Heart right ventricle (tissue), 16 donors: ENCODE data around the gene NEDD4L. TPM values are rescaled to one million over a fixed set of nuclear protein-coding genes. Genes with fewer than 3 reads are reported as not detected.

Experiments used
- ATAC-seq, 8 donors: fragments of 200-7000 bp; cut with Tn5 transposase; one replicate each; pipeline ENCODE4 v1.9.1; 2020; ENCODE audit warnings: mild to moderate bottlenecking in 8 of 8, moderate library complexity in 8 of 8, moderate number of reproducible peaks in 1 of 8
- DNase-seq, 2 donors: peaks; one replicate each; pipeline ENCODE4 v3.0.0-alpha.2; 2020
- H3K27ac ChIP-seq, 10 donors: fragments of 200-600 bp; sonication (generic) in 2 of 10; one replicate each; pipeline versions ENCODE4 v1.5.0 to v1.8.0; 2020 to 2022; ENCODE audit warnings: mild to moderate bottlenecking in 3 of 10
- H3K27me3 ChIP-seq, 7 donors: fragments of 200-600 bp; one replicate each; pipeline ENCODE4 v1.8.0; 2021 to 2022; ENCODE audit warnings: mild to moderate bottlenecking in 2 of 7
- H3K36me3 ChIP-seq, 9 donors: fragments of 200-600 bp; sonication (generic) in 1 of 9; one replicate each; pipeline versions ENCODE4 v1.5.0 to v1.8.0; 2020 to 2022; ENCODE audit warnings: mild to moderate bottlenecking in 2 of 9
- H3K4me1 ChIP-seq, 9 donors: fragments of 200-600 bp; sonication (generic) in 1 of 9; one replicate each; pipeline versions ENCODE4 v1.5.0 to v1.8.0; 2020 to 2022; ENCODE audit warnings: mild to moderate bottlenecking in 4 of 9
- H3K4me3 ChIP-seq, 10 donors: fragments of 200-600 bp; sonication (generic) in 2 of 10; one replicate each; pipeline versions ENCODE4 v1.5.0 to v1.8.0; 2020 to 2022; ENCODE audit warnings: mild to moderate bottlenecking in 7 of 10, moderate library complexity in 2 of 10
- H3K9me3 ChIP-seq, 11 donors: fragments of 200-600 bp in 10 of 11; sonication (generic) in 2 of 11; one replicate each; pipeline versions ENCODE4 v1.5.0 to v1.8.0; 2013 to 2022; ENCODE audit warnings: mild to moderate bottlenecking in 2 of 11, control low read depth in 1 of 11, moderate library complexity in 1 of 11
- CTCF ChIP-seq, 9 donors: fragments of 200-600 bp; sonication (generic) in 2 of 9; IDR thresholded peaks; one replicate each; pipeline versions ENCODE4 v1.5.0 to v1.8.0; 2021 to 2022; ENCODE audit warnings: antibody characterized with exemption in 9 of 9, mild to moderate bottlenecking in 5 of 9, moderate library complexity in 1 of 9
- WGBS, 2 donors: extraction: QIAGEN DNeasy Blood & Tissue Kit; methylation state at CpG; one replicate each; pipeline ENCODE4 v1.1.7; 2013; ENCODE audit warnings: inconsistent platforms in 1 of 2; 5-methylcytosine and 5-hydroxymethylcytosine counted together
- intact Hi-C, 10 donors: fragments of 100-400 bp; cut with DNase I; formaldehyde crosslinking; loops; one replicate each; pipeline versions ENCODE4 v1.11.1 to v1.14.2; 2022
- polyA plus RNA-seq, 2 donors: library from polyadenylated mRNA; stranded (reverse); fragments of 200-250 nt; gene quantifications; one replicate each; pipeline ENCODE4 v1.2.3, GENCODE V29; 2013
- total RNA-seq, 10 donors: library from RNA; stranded (reverse); fragmentation: NEBNext Ultra II Directional in 3 of 10; extraction: Animal tissue kit (Norgen Biotek cat#: 25700) in 3 of 10; gene quantifications; one replicate each; pipeline versions ENCODE4 v1.2.1 to v1.2.4, GENCODE V29; 2021 to 2023
- donor health status: Arrhythmogenic right ventricular cardiomyopathy.
- donor health status: ischemic (EF 13 %, LVEDD 7.1; RV severe dilation, severe dysfunction).
- donor health status: healthy with polysubstance abuse.
- donor health status: DM: no; HTN: yes; CAD: no.
- donor health status: DM: no; HTN: no; CAD: no.
- donor health status: ischemic (EF 25% LVEDD 6.9; RV normal size, moderate dysfunction).
- donor health status: ischemic (EF 25% LVEDD 5.7; RV mildly dilated, moderate dysfunction).
- donor health status: healthy.
- donor health status: DM: yes; HTN: yes; CAD: no.
- donor health status: Ischemic cardiomyopathy.
- donor health status: ischemic (EF 35%, LVEDD 5.7; RV mildly dilated, moderate dysfunction).
- donor health status: nonischemic (EF 11% LVEDD 7.7; RV severe dilation, severe dysfunction).
- donor health status: DM: yes; HTN: yes; CAD: no.
- donor health status: PGD.
- donor health status: ischemic (EF 29% LVEDD 5.4; RV normal size, mild dysfunction).
- donor health status: nonischemic (EF 23%, LVEDD 6.1; RV moderate dilation, normal function).

Gene NEDD4L
- total and polyA plus RNA-seq, 12 donors: 9.6 to 67.1 (median 49.4) TPM

GRCh38 chr18:58270396-58270795 is 226.4 kb downstream of the NEDD4L start:
- Histone ChIP-seq H3K36me3 (no peaks in the 10 kb centered on the region), H3K27ac (peak overlapping the region in 6 of 10 donors; percentile 11 to 77 (median 22)), H3K4me3 (no peak overlapping the region), H3K27me3 (no peaks in the 10 kb centered on the region), H3K4me1 (peaks cover 0 to 76% (median 22%) of the 10 kb centered on the region in 9 donors), H3K9me3 (no peaks in the 10 kb centered on the region)
- intact Hi-C loops: no loop called here
- no peak for TF ChIP-seq CTCF (IDR thresholded peaks at IDR 0.05)
- ATAC-seq (peak in 1 of 8 donors; percentile 20), DNase-seq (no peak)
- 82 to 83% methylated on average over 4 of the region's 4 CpGs for WGBS, 2 donors

- peaks cover 0 to 76% (median 22%) of the 10 kb centered on the region in 9 donors for H3K4me1 ChIP-seq
- peak in 2 of 8 donors; percentile 59 to 60 for ATAC-seq
Observed at GRCh38 chr18:58271770-58272169, 227.7 kb downstream of the NEDD4L start.

GRCh38 chr18:58272209-58272608 is 228.2 kb downstream of the NEDD4L start:
- WGBS, 2 donors: 75 to 81% methylated on average over 6 of the region's 6 CpGs
- ATAC-seq (no peak), DNase-seq (no peak)
- intact Hi-C loops: no loop called here
- Histone ChIP-seq H3K4me3 (peak overlapping the region in 1 of 10 donors; percentile 1), H3K36me3 (no peaks in the 10 kb centered on the region), H3K27me3 (no peaks in the 10 kb centered on the region), H3K9me3 (no peaks in the 10 kb centered on the region), H3K4me1 (peaks cover 0 to 76% (median 22%) of the 10 kb centered on the region in 9 donors), H3K27ac (peak overlapping the region in 9 of 10 donors; percentile 3 to 77 (median 29))
- TF ChIP-seq CTCF (IDR thresholded peaks at IDR 0.05): no peak

More at GRCh38 chr18:58271770-58272169, 227.7 kb downstream of the NEDD4L start:
- intact Hi-C loops: no loop called here
- Histone ChIP-seq H3K36me3 (no peaks in the 10 kb centered on the region), H3K9me3 (no peaks in the 10 kb centered on the region), H3K4me3 (no peak overlapping the region), H3K27ac (peak overlapping the region in 7 of 10 donors; percentile 1 to 77 (median 53)), H3K27me3 (no peaks in the 10 kb centered on the region)
- 52 to 57% methylated on average over 2 of the region's 2 CpGs for WGBS, 2 donors
- no peak for DNase-seq
- no peak for TF ChIP-seq CTCF (IDR thresholded peaks at IDR 0.05)

- intact Hi-C loops: no loop called here
- no peak for DNase-seq
- Histone ChIP-seq H3K4me3 (no peak overlapping the region), H3K36me3 (no peaks in the 10 kb centered on the region), H3K9me3 (no peaks in the 10 kb centered on the region), H3K4me1 (peaks cover 0 to 76% (median 22%) of the 10 kb centered on the region in 9 donors), H3K27me3 (no peaks in the 10 kb centered on the region), H3K27ac (peak overlapping the region in 9 of 10 donors; percentile 3 to 77 (median 29))
- TF ChIP-seq CTCF (IDR thresholded peaks at IDR 0.05): no peak
- WGBS, 2 donors: 61 to 76% methylated on average over 7 of the region's 7 CpGs
- peak in 3 of 8 donors; percentile 11 to 41 (median 32) for ATAC-seq
Observed at GRCh38 chr18:58272779-58273435, 228.9 kb downstream of the NEDD4L start.
